Endothelial cell of umbilical vein (primary cell): ENCODE results near the gene SLC22A6. TPM values are rescaled to one million over a fixed set of nuclear protein-coding genes. Genes with fewer than 3 reads are reported as not detected.

Experiments used
- BruUV-seq: library from RNA; stranded (reverse); fragments of 400-500 nt; replicated peaks from 2 replicates; lab custom pipeline; 2021; lab: Mats Ljungman, UMichigan
- CTCF ChIA-PET: fragments of 300-600, 350-600 bp; sonication (Branson Sonifier 250); formaldehyde crosslinking; loops from one replicate; lab custom pipeline; 2021; ENCODE audit warnings: antibody characterized with exemption, inconsistent platforms; lab: Charles Lee
- POLR2A ChIA-PET: fragments of 300-600, 350-600 bp; sonication (Branson Sonifier 250); formaldehyde crosslinking; loops from one replicate; lab custom pipeline; 2021; ENCODE audit warnings: antibody characterized with exemption, inconsistent platforms; lab: Charles Lee
- DNase-seq: peaks from one replicate; pipeline ENCODE4 v3.0.0-alpha.2; 2011; ENCODE audit warnings: low read depth, low spot score
- FAIRE-seq: peaks from 2 replicates; lab custom pipeline; 2011; peaks lifted over from hg19 to GRCh38; lab: Jason Lieb, UNC
- H2AFZ ChIP-seq: 2 replicates; pipeline ENCODE4 v1.6.0; 2012; ENCODE audit warnings: low read depth, low read length, control low read depth, inconsistent platforms
- H3K27ac ChIP-seq: 2 replicates; pipeline ENCODE4 v1.5.1; 2011; ENCODE audit warnings: low read depth, mild to moderate bottlenecking, control low read depth, low read length, moderate library complexity; ENCODE audit not compliant: insufficient read depth
- H3K27me3 ChIP-seq, 2 experiments: 2 replicates each; pipeline versions ENCODE4 v1.6.0 to v1.6.1; 2011; ENCODE audit warnings: low read length in 2 of 2, mixed read lengths in 1 of 2; ENCODE audit not compliant: control insufficient read depth in 2 of 2, insufficient read depth in 2 of 2
- H3K36me3 ChIP-seq, 2 experiments: 2 replicates in 1 of 2; 3 replicates in 1 of 2; pipeline ENCODE4 v1.5.1; 2011; ENCODE audit warnings: low read length in 2 of 2, mild to moderate bottlenecking in 1 of 2, moderate library complexity in 1 of 2; ENCODE audit not compliant: control insufficient read depth in 2 of 2, insufficient read depth in 2 of 2; ENCODE audit errors: extremely low read depth in 1 of 2
- H3K4me1 ChIP-seq: 3 replicates; pipeline ENCODE4 v1.5.1; 2011; ENCODE audit warnings: mild to moderate bottlenecking, low read length; ENCODE audit not compliant: control insufficient read depth, insufficient read depth; ENCODE audit errors: extremely low read depth
- H3K4me2 ChIP-seq: 2 replicates; pipeline ENCODE4 v1.6.1; 2011; ENCODE audit warnings: low read length, control low read depth, mixed read lengths; ENCODE audit not compliant: insufficient read depth
- H3K4me3 ChIP-seq, 3 experiments: fragments of 200-600 bp in 1 of 3; sonication (generic), shearing (Covaris generic) in 1 of 3; replicated peaks in 1 of 3; 2 replicates each; pipeline ENCODE4 v1.5.1; 2011 to 2016; ENCODE audit warnings: control low read depth in 3 of 3, low read length in 3 of 3, mild to moderate bottlenecking in 2 of 3, inconsistent platforms in 1 of 3, low read depth in 1 of 3, moderate library complexity in 1 of 3; ENCODE audit not compliant: insufficient read depth in 1 of 3
- H3K79me2 ChIP-seq: 2 replicates; pipeline ENCODE4 v1.6.0; 2012; ENCODE audit warnings: low read length, inconsistent platforms; ENCODE audit not compliant: control insufficient read depth, insufficient read depth
- H3K9ac ChIP-seq: replicated peaks from 2 replicates; pipeline ENCODE3; 2011; ENCODE audit warnings: low read length, control low read depth; ENCODE audit not compliant: insufficient read depth; ENCODE audit errors: extremely low read depth
- H3K9me1 ChIP-seq: replicated peaks from 3 replicates; pipeline ENCODE4 v1.6.0; 2011; ENCODE audit warnings: mild to moderate bottlenecking, low read length; ENCODE audit not compliant: control insufficient read depth, insufficient read depth; ENCODE audit errors: extremely low read depth
- H3K9me3 ChIP-seq: replicated peaks from 2 replicates; pipeline ENCODE4 v1.5.1; 2012; ENCODE audit warnings: low read length, inconsistent platforms; ENCODE audit not compliant: control insufficient read depth, insufficient read depth
- H4K20me1 ChIP-seq: replicated peaks from 2 replicates; pipeline ENCODE3; 2011; ENCODE audit warnings: mild to moderate bottlenecking, low read length; ENCODE audit not compliant: control insufficient read depth, insufficient read depth; ENCODE audit errors: extremely low read depth
- EZH2 ChIP-seq: IDR thresholded peaks from 2 replicates; pipeline ENCODE4 v1.6.1; 2012; ENCODE audit warnings: borderline replicate concordance, low read depth, mild to moderate bottlenecking, moderate library complexity, low read length, inconsistent platforms; ENCODE audit not compliant: severe bottlenecking
- FOS ChIP-seq: IDR thresholded peaks from 2 replicates; pipeline ENCODE4 v1.6.1; 2011; ENCODE audit warnings: mild to moderate bottlenecking, low read length, moderate library complexity, borderline replicate concordance; ENCODE audit not compliant: insufficient read depth
- GATA2 ChIP-seq: IDR thresholded peaks from 2 replicates; pipeline ENCODE4 v1.7.0; 2011; ENCODE audit warnings: low read depth, mild to moderate bottlenecking, moderate library complexity, mixed read lengths, low read length; ENCODE audit not compliant: insufficient read length, insufficient read depth
- JUN ChIP-seq: IDR thresholded peaks from 2 replicates; pipeline ENCODE4 v1.6.1; 2011; ENCODE audit warnings: borderline replicate concordance, low read depth; ENCODE audit not compliant: insufficient read length, insufficient read depth
- MAX ChIP-seq: IDR thresholded peaks from 2 replicates; pipeline ENCODE4 v1.6.1; 2011; ENCODE audit not compliant: insufficient read depth, insufficient read length
- MYC ChIP-seq: IDR thresholded peaks from one replicate; pipeline ENCODE4 v1.6.1; 2011; ENCODE audit warnings: mild to moderate bottlenecking, low read depth, low read length
- POLR2A ChIP-seq: IDR thresholded peaks from 2 replicates; pipeline ENCODE4 v1.6.1; 2012; ENCODE audit warnings: low read depth, mild to moderate bottlenecking, control low read depth, low read length
- POLR2AphosphoS5 ChIP-seq: IDR thresholded peaks from 2 replicates; pipeline ENCODE4 v1.6.1; 2012; ENCODE audit warnings: low read depth, mild to moderate bottlenecking, control low read depth, low read length, moderate library complexity; ENCODE audit not compliant: insufficient read depth
- dilution Hi-C: fragments of 300-500 bp; cut with MboI; formaldehyde crosslinking; loops from one replicate; pipeline ENCODE4 v1.15.0; 2019; ENCODE audit warnings: low sequenced_read_pairs; ENCODE audit not compliant: extremely low pct_ligation_motif_present
- intact Hi-C: fragments of 100-400 bp; cut with micrococcal nuclease; formaldehyde crosslinking; loops from one replicate; pipeline ENCODE4 v1.10.0; 2022
- polyA plus RNA-seq, 4 experiments: library from polyadenylated mRNA; depleted of rRNA in 3 of 4; stranded (reverse) in 3 of 4; unstranded in 1 of 4; fragments of >200 nt; gene quantifications; 2 replicates each; pipeline versions ENCODE4 v1.2.1 to v1.2.3, GENCODE V29; 2011 to 2012; ENCODE audit warnings: missing spikeins in 1 of 4
- total RNA-seq: library from RNA; stranded (reverse); gene quantifications from 2 replicates; pipeline ENCODE4 v1.2.3, GENCODE V29; 2021
- TF ChIP-seq, protein P1 (sequence below), 2 donors: IDR thresholded peaks; 1 replicate in 1 of 2; 2 replicates in 1 of 2; pipeline ENCODE4 v1.5.1; 2011; ENCODE audit warnings: low read length in 2 of 2, mild to moderate bottlenecking in 2 of 2, moderate library complexity in 2 of 2, control low read depth in 1 of 2, inconsistent platforms in 1 of 2, low read depth in 1 of 2; ENCODE audit not compliant: insufficient read depth in 1 of 2; ENCODE audit errors: extremely low read depth in 1 of 2

The SLC22A6 gene
- total and polyA plus RNA-seq, 2 donors (not counting 3 experiments of a cell fraction or from before 2014, with no cell fraction given): not detected

DNA sequence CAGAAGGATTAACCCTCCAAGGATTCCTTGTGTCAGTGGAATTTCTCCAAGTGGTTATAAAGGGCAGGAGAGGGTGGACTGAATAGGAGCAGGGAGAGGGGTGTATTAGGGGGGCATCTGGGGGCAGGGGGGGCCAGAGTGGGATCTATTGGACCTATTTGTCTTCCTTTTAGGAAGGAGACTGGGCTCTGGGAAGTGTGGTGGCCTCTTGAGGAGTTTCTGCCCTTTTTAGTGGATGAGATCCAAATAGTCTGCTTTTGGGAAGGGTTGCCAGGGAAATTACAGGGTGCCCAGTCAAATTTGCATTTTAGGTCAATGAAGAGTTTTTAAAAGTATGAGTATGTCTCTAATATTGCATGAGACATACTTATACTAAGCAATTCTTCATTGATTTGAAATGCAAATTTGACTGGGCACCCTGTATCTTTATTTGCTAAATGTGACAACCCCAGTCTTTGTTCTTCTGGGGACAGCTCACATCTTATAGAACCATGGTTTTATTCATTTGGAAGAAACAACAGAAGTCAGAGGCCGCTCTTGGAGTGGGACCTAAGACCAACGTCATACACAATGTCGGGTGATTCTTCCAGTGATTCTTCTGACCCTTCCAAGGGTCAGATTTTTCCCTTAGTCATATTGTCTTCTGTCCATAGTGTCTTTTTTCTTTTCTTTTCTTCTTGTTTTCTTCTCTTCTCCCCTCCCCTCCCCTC lies 429 bp upstream of the SLC22A6 start:
- DNase-seq (no peak), FAIRE-seq (no peak)
- dilution Hi-C loops (no loop called here), intact Hi-C loops (no loop called here)
- ChIA-PET POLR2A (no interaction called here), CTCF (no interaction called here)
- Histone ChIP-seq H3K9ac (no peak overlapping the region), H3K4me2 (no peak overlapping the region), H3K27me3 (no peaks in the 10 kb centered on the region), H3K27ac (no peak overlapping the region), H3K36me3 (no peaks in the 10 kb centered on the region), H3K79me2 (no peaks in the 10 kb centered on the region), H3K4me1 (no peaks in the 10 kb centered on the region), H3K9me3 (no peaks in the 10 kb centered on the region), H2AFZ (no peak overlapping the region), H4K20me1 (no peaks in the 10 kb centered on the region), H3K4me3 (no peak overlapping the region), H3K9me1 (no peaks in the 10 kb centered on the region)
- no TSS peak for BruUV-seq
- TF ChIP-seq POLR2A (no peak), GATA2 (no peak), MAX (no peak), FOS (no peak), MYC (no peak), EZH2 (no peak), JUN (no peak), POLR2AphosphoS5 (no peak)
- TF ChIP-seq, protein P1, sequence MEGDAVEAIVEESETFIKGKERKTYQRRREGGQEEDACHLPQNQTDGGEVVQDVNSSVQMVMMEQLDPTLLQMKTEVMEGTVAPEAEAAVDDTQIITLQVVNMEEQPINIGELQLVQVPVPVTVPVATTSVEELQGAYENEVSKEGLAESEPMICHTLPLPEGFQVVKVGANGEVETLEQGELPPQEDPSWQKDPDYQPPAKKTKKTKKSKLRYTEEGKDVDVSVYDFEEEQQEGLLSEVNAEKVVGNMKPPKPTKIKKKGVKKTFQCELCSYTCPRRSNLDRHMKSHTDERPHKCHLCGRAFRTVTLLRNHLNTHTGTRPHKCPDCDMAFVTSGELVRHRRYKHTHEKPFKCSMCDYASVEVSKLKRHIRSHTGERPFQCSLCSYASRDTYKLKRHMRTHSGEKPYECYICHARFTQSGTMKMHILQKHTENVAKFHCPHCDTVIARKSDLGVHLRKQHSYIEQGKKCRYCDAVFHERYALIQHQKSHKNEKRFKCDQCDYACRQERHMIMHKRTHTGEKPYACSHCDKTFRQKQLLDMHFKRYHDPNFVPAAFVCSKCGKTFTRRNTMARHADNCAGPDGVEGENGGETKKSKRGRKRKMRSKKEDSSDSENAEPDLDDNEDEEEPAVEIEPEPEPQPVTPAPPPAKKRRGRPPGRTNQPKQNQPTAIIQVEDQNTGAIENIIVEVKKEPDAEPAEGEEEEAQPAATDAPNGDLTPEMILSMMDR (IDR thresholded peaks at IDR 0.05; ENCODE audit: extremely low read depth in 1 of 2, insufficient read depth in 1 of 2, low read depth in 1 of 2, low read length in 2 of 2): no peak
